ENCODE data around the gene GALNT9. TPM values are rescaled to one million over a fixed set of nuclear protein-coding genes. Genes with fewer than 3 reads are reported as not detected.

Gene GALNT9
- total and polyA plus RNA-seq, 7 donors, result 0.28 to 5.0 (median 2.8) TPM; not detected in 2

DNA sequence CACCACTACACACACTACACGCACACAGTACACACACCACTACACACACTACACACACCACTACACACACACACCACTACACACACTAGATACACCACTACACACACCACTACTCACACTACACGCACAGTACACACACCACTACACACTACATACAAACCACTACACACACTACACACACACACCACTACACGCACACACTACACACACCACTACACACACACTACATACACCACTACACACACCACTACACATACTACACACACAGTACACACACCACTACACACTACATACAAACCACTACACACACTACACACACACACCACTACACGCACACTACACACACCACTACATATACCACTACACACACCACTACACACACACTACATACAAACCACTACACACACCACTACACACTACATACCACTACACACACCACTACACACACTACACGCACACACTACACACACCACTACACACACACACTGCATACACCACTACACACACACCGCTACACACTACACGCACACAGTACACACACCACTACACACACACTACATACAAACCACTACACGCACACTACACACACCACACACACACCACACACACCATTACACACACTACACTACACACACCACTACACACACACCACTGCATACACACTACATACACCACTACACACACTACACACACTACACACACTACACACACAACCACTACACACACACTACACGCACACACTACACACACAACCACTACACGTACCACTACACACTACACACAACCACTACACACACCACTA lies 173.4 kb downstream of the GALNT9 start:
- DNase-seq, result no peak
- 95 to 97% methylated on average over 10 of the region's 10 CpGs for WGBS, 2 donors
- Histone ChIP-seq H3K4me1 (peaks cover 0 to 11% (median 7%) of the 10 kb centered on the region in 4 donors), H3K27me3 (no peaks in the 10 kb centered on the region), H3K4me3 (no peak overlapping the region), H3K36me3 (peaks cover 6 to 35% (median 10%) of the 10 kb centered on the region in 4 donors), H3K27ac (no peak overlapping the region), H3K9me3 (no peaks in the 10 kb centered on the region)
- TF ChIP-seq POLR2A (IDR thresholded peaks at IDR 0.05) (no peak), POLR2AphosphoS5 (IDR thresholded peaks at IDR 0.05) (no peak), EP300 (IDR thresholded peaks at IDR 0.05) (no peak)
- intact Hi-C loops (cut with DNase I), result loop anchor here (10.0 kb wide), 3 partner anchors 49 to 259 kb away; no protein-coding TSS in a partner anchor

DNA sequence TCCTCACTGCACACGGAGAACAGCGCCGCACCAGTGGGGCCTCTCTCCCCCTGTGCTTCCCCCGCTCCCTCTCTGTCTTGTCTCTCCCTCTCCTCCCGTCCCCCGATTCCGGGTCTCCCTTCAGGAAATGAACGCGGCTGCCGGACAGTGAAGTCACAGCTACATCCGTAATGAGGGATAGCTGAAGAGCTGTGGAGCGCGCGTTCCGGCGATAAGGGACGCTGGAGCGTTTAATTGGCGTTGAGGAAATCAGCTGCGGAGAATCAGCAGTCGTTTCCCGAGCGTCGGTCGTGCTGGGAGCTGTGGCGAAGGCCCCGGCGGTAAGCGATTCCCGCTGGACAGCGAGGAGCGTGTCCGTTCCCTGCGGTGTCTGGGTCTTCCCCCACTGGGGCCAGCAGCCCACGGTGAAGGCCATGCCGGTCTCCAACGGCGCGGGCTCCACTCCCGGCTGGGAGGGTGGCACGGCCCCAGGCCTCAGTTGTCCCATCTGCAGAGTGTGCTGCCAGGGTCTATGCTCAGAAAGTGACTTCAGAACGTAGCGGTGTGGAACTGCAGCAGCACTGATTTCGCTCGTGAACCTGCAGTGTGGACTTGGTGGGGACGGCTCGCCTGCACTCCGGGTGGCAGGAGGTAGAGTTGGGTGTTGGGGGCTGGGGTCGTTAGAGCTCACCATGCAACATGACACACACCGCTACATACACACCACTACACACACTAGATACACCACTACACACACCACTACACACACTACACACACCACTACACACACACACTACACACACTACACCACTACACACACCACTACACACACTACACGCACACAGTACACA lies 174.2 kb downstream of the GALNT9 start:
- 89 to 95% methylated on average over 51 of the region's 51 CpGs for WGBS, 2 donors
- Histone ChIP-seq H3K36me3 (peaks cover 6 to 38% (median 10%) of the 10 kb centered on the region in 4 donors), H3K9me3 (no peaks in the 10 kb centered on the region), H3K4me1 (peaks cover 0 to 11% (median 7%) of the 10 kb centered on the region in 4 donors), H3K27ac (no peak overlapping the region), H3K4me3 (no peak overlapping the region), H3K27me3 (no peaks in the 10 kb centered on the region)
- intact Hi-C loops (cut with DNase I), result loop anchor here (10.0 kb wide), 3 partner anchors 50 to 260 kb away; no protein-coding TSS in a partner anchor
- TF ChIP-seq POLR2A (IDR thresholded peaks at IDR 0.05), result no peak
- TF ChIP-seq, protein P1, sequence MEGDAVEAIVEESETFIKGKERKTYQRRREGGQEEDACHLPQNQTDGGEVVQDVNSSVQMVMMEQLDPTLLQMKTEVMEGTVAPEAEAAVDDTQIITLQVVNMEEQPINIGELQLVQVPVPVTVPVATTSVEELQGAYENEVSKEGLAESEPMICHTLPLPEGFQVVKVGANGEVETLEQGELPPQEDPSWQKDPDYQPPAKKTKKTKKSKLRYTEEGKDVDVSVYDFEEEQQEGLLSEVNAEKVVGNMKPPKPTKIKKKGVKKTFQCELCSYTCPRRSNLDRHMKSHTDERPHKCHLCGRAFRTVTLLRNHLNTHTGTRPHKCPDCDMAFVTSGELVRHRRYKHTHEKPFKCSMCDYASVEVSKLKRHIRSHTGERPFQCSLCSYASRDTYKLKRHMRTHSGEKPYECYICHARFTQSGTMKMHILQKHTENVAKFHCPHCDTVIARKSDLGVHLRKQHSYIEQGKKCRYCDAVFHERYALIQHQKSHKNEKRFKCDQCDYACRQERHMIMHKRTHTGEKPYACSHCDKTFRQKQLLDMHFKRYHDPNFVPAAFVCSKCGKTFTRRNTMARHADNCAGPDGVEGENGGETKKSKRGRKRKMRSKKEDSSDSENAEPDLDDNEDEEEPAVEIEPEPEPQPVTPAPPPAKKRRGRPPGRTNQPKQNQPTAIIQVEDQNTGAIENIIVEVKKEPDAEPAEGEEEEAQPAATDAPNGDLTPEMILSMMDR (IDR thresholded peaks at IDR 0.05), result no peak
- TF ChIP-seq POLR2AphosphoS5 (IDR thresholded peaks at IDR 0.05), result no peak
- TF ChIP-seq EP300 (IDR thresholded peaks at IDR 0.05), result no peak
- no peak for DNase-seq

DNA sequence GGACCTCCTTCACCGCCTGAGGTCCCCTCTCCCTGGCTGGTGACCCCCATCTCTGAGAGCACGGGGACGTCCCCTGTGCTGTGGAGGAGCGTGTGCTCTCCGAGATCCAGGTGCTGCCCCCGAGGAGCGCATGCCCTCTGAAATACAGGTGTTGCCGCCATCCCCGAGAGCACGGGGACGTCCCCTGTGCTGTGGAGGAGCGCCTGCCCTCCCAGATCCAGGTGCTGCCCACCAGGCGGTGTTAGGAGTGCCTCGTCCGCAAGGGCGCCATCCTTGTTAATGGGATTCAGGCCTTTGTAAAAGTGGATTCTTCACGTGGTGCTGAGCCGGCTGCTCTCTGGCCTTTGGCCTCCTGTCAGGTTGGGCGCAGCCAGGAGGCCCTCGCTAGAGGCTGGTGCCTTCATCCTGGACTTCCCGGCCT lies 175.0 kb downstream of the GALNT9 start:
- Histone ChIP-seq H3K36me3 (peaks cover 6 to 38% (median 10%) of the 10 kb centered on the region in 4 donors), H3K9me3 (no peaks in the 10 kb centered on the region), H3K27me3 (no peaks in the 10 kb centered on the region), H3K27ac (no peak overlapping the region), H3K4me1 (peaks cover 0 to 11% (median 7%) of the 10 kb centered on the region in 4 donors), H3K4me3 (peak overlapping the region in 3 of 4 donors; percentile 31 to 34 (median 33))
- TF ChIP-seq EP300 (IDR thresholded peaks at IDR 0.05), result no peak
- no peak for TF ChIP-seq POLR2A (IDR thresholded peaks at IDR 0.05)
- TF ChIP-seq POLR2AphosphoS5 (IDR thresholded peaks at IDR 0.05), result no peak
- TF ChIP-seq, protein P1 (IDR thresholded peaks at IDR 0.05), result no peak
- no peak for DNase-seq
- 36 to 68% methylated on average over 21 of the region's 21 CpGs for WGBS, 2 donors
- intact Hi-C loops (cut with DNase I), result loop anchor here (10.0 kb wide), 3 partner anchors 50 to 260 kb away; no protein-coding TSS in a partner anchor

DNA sequence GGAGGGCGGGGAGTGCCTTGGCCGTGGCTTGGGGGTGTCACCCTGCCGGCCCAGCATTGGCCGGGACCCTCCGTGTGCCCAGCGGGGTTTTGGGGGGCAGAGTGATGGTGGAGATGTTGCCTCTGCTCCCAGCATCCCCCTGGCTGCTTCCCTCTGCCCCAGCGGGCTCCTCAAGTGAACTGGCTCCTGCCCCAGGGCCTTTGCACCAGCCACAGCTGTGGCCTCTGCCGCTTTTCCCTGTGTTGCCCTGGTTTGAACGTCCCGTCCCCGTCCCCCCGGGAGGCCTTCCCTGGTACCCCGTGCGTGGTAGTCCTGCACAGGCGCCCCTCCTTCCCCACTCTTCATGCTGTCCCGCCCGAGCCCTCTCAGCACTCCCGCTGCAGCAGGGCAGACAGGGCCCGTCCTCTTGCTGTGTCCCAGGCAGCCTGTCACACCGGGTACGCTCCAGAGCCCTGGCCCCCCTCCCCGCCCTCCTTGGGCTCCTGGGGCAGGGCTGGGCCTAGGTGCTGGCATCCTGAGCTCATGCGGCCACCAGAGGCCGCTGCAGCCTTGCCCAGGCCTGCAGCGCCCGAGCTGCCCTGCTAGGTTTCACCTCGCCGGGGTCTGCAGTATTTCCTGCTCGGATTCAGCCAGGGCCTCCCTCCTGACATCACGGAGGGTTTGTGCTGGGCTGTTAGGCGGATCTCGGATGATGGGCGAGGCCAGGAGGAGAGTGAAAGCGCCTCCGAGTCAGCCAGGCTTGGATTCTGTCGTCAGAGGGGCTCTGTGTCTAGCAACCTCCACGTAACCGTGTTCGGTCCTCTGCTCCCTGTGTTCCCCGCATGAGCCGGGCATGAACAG lies 175.7 kb downstream of the GALNT9 start:
- peak in 1 of 4 donors; percentile 15 for TF ChIP-seq POLR2AphosphoS5 (IDR thresholded peaks at IDR 0.05)
- TF ChIP-seq POLR2A (IDR thresholded peaks at IDR 0.05), result no peak
- TF ChIP-seq, protein P1 (IDR thresholded peaks at IDR 0.05), result peak; percentile 79 to 94 (median 89)
- TF ChIP-seq EP300 (IDR thresholded peaks at IDR 0.05), result no peak
- H3K9me3 ChIP-seq, result no peaks in the 10 kb centered on the region
- peaks cover 6 to 38% (median 11%) of the 10 kb centered on the region in 4 donors for H3K36me3 ChIP-seq
- peak overlapping the region in 3 of 4 donors; percentile 31 to 34 (median 33) for H3K4me3 ChIP-seq
- WGBS, 2 donors, result 34 to 43% methylated on average over 41 of the region's 41 CpGs
- no peaks in the 10 kb centered on the region for H3K27me3 ChIP-seq
- H3K27ac ChIP-seq, result no peak overlapping the region
- peak; percentile 82 for DNase-seq
- intact Hi-C loops (cut with DNase I), result loop anchor here (2.0 to 10.0 kb wide), 4 partner anchors 51 to 261 kb away; no protein-coding TSS in a partner anchor
- H3K4me1 ChIP-seq, result peaks cover 0 to 11% (median 7%) of the 10 kb centered on the region in 4 donors

Data from sigmoid colon (tissue), 7 donors.